ENCODE data around the gene BARD1. TPM values are rescaled to one million over a fixed set of nuclear protein-coding genes. Genes with fewer than 3 reads are reported as not detected.
"Not testable (repeated sequence)": the region's sequence is repeated elsewhere in the genome, so short reads cannot be mapped to it uniquely, and the experiment has no call there.

The BARD1 gene
- total RNA-seq (2014; rRNA removed; shearing (Covaris generic)), result 8.3 and 8.6 TPM in 2 replicates
- 3.5 and 5.2 TPM in 2 replicates for polyA plus RNA-seq (2015; cell fraction: cytosol; rRNA removed)
- 6.6 and 13.0 TPM in 2 replicates for polyA plus RNA-seq (2015; cell fraction: nucleus; rRNA removed)

GRCh38 chr2:214808981-214809750 is at the start of gene BARD1:
Gene BARD1 (minus strand): TSS chr2:214809683. CDS start chr2:214809569, 114 bp downstream.
- DNase-seq (ENCODE audit: low read depth, low spot score), result peak; percentile 60
- in situ Hi-C loops (cut with HindIII; ENCODE audit: low pct_unique_long_range_greater_than_20kb, low sequenced_read_pairs), result no loop called here

- in situ Hi-C loops (cut with HindIII; ENCODE audit: low pct_unique_long_range_greater_than_20kb, low sequenced_read_pairs), result no loop called here
Observed at GRCh38 chr2:214856137-214856536, 46.7 kb upstream of the BARD1 start.

GRCh38 chr2:214853906-214854305 is 44.4 kb upstream of the BARD1 start:
- DNase-seq (ENCODE audit: low read depth, low spot score), result no peak
- in situ Hi-C loops (cut with HindIII; ENCODE audit: low pct_unique_long_range_greater_than_20kb, low sequenced_read_pairs), result no loop called here

More at GRCh38 chr2:214856137-214856536, 46.7 kb upstream of the BARD1 start:
- DNase-seq (ENCODE audit: low read depth, low spot score), result no peak

- no peak for DNase-seq (ENCODE audit: low read depth, low spot score)
- in situ Hi-C loops (cut with HindIII; ENCODE audit: low pct_unique_long_range_greater_than_20kb, low sequenced_read_pairs), result no loop called here
Observed at GRCh38 chr2:214843823-214844222, 34.3 kb upstream of the BARD1 start.

GRCh38 chr2:214839464-214839863 is 30.0 kb upstream of the BARD1 start:
- in situ Hi-C loops (cut with HindIII; ENCODE audit: low pct_unique_long_range_greater_than_20kb, low sequenced_read_pairs), result no loop called here
- no peak for DNase-seq (ENCODE audit: low read depth, low spot score)

GRCh38 chr2:214837466-214837865 is 28.0 kb upstream of the BARD1 start:
- in situ Hi-C loops (cut with HindIII; ENCODE audit: low pct_unique_long_range_greater_than_20kb, low sequenced_read_pairs), result no loop called here
- DNase-seq (ENCODE audit: low read depth, low spot score), result no peak

- in situ Hi-C loops (cut with HindIII; ENCODE audit: low pct_unique_long_range_greater_than_20kb, low sequenced_read_pairs), result no loop called here
- no peak for DNase-seq (ENCODE audit: low read depth, low spot score)
Observed at GRCh38 chr2:214836568-214836967, 27.1 kb upstream of the BARD1 start.

GRCh38 chr2:214830794-214831346 is 21.4 kb upstream of the BARD1 start:
- peak; percentile 44 for DNase-seq (ENCODE audit: low read depth, low spot score)
- in situ Hi-C loops (cut with HindIII; ENCODE audit: low pct_unique_long_range_greater_than_20kb, low sequenced_read_pairs), result no loop called here

GRCh38 chr2:214816008-214816533 is 6.6 kb upstream of the BARD1 start:
- DNase-seq (ENCODE audit: low read depth, low spot score), result no peak
- in situ Hi-C loops (cut with HindIII; ENCODE audit: low pct_unique_long_range_greater_than_20kb, low sequenced_read_pairs), result no loop called here

GRCh38 chr2:214810671-214811070 is 1.2 kb upstream of the BARD1 start:
- in situ Hi-C loops (cut with HindIII; ENCODE audit: low pct_unique_long_range_greater_than_20kb, low sequenced_read_pairs), result no loop called here

GRCh38 chr2:214809751-214810564 is 475 bp upstream of the BARD1 start:
- DNase-seq (ENCODE audit: low read depth, low spot score), result peak; percentile 95
- in situ Hi-C loops (cut with HindIII; ENCODE audit: low pct_unique_long_range_greater_than_20kb, low sequenced_read_pairs), result no loop called here

More at GRCh38 chr2:214810671-214811070, 1.2 kb upstream of the BARD1 start:
- DNase-seq (ENCODE audit: low read depth, low spot score), result no peak

- DNase-seq (ENCODE audit: low read depth, low spot score), result peak; percentile 2
- in situ Hi-C loops (cut with HindIII; ENCODE audit: low pct_unique_long_range_greater_than_20kb, low sequenced_read_pairs), result no loop called here
Observed at GRCh38 chr2:214807653-214808052, 1.8 kb downstream of the BARD1 start.

GRCh38 chr2:214801768-214802397 is 7.6 kb downstream of the BARD1 start:
- in situ Hi-C loops (cut with HindIII; ENCODE audit: low pct_unique_long_range_greater_than_20kb, low sequenced_read_pairs), result no loop called here
- no peak for DNase-seq (ENCODE audit: low read depth, low spot score)

- DNase-seq (ENCODE audit: low read depth, low spot score), result no peak
- in situ Hi-C loops (cut with HindIII; ENCODE audit: low pct_unique_long_range_greater_than_20kb, low sequenced_read_pairs), result no loop called here
Observed at GRCh38 chr2:214801068-214801467, 8.4 kb downstream of the BARD1 start.

GRCh38 chr2:214800180-214800579 is 9.3 kb downstream of the BARD1 start:
- DNase-seq (ENCODE audit: low read depth, low spot score), result no peak
- in situ Hi-C loops (cut with HindIII; ENCODE audit: low pct_unique_long_range_greater_than_20kb, low sequenced_read_pairs), result no loop called here

GRCh38 chr2:214796911-214797310 is 12.6 kb downstream of the BARD1 start:
- DNase-seq (ENCODE audit: low read depth, low spot score), result no peak

GRCh38 chr2:214783181-214783580 is 26.3 kb downstream of the BARD1 start:
- in situ Hi-C loops (cut with HindIII; ENCODE audit: low pct_unique_long_range_greater_than_20kb, low sequenced_read_pairs); DNase-seq (ENCODE audit: low read depth, low spot score): not testable (repeated sequence)

More at GRCh38 chr2:214796911-214797310, 12.6 kb downstream of the BARD1 start:
- in situ Hi-C loops (cut with HindIII; ENCODE audit: low pct_unique_long_range_greater_than_20kb, low sequenced_read_pairs), result no loop called here

Measured in SK-MEL-5 (cell line).